ENCODE data around the gene SLC25A51.

The SLC25A51 gene

DNA sequence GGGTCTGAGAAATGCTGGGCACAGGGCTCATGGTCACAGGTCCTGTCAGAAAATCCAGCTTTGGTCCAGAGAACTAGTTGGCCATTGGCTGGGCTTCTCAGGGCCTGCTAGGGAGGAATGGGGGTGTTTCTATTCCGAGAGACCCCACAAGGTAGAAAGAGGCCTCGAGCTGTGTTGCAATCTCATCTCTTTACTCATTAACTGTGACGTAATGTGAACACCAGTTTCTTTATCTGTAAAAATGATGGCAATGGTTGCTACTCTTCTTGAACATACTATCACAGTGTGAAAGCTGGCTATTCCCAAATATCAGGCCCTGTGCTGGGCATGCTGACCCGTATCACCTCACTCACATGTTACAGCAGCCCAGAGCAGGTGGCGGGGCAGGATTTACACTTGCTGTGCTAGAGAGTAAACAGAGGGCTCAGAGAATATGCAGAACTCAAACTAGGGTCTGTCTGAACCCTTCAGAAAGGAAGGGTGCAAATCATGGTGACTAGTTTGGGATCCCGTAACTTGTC lies 35.7 kb upstream of the SLC25A51 start:
- DNase-seq: peak; percentile 65 to 68
- peaks cover 12 to 31% of the 10 kb centered on the region in 2 experiments for H3K36me3 ChIP-seq (ENCODE audit: control insufficient read depth in 1 of 2, insufficient read depth in 2 of 2, low read length in 2 of 2)
- H3K9me3 ChIP-seq (ENCODE audit: insufficient read depth, low read depth, low read length): no peaks in the 10 kb centered on the region
- peaks cover 14% of the 10 kb centered on the region for H3K79me2 ChIP-seq (ENCODE audit: control insufficient read depth, insufficient read depth, low read length, poor library complexity)
- peak overlapping the region; percentile 100 for H2BK12ac ChIP-seq (ENCODE audit: low read length)
- H3K4ac ChIP-seq (ENCODE audit: low read depth, low read length): no peak overlapping the region
- no peak overlapping the region for H4K12ac ChIP-seq (ENCODE audit: low read depth, low read length)
- H3K27me3 ChIP-seq (ENCODE audit: insufficient read depth, low read length): no peaks in the 10 kb centered on the region
- no peak overlapping the region for H3K4me3 ChIP-seq (ENCODE audit: low read depth, low read length)
- peak overlapping the region; percentile 92 for H4K91ac ChIP-seq (ENCODE audit: low read depth, low read length)
- peak overlapping the region; percentile 30 for H3K18ac ChIP-seq (ENCODE audit: low read length)
- no peak overlapping the region for H3K23ac ChIP-seq (ENCODE audit: low read length)
- H3K14ac ChIP-seq (ENCODE audit: low read length): peak overlapping the region; percentile 13
- H3K9ac ChIP-seq (ENCODE audit: low read length): no peak overlapping the region
- no CpG with 5 or more reads among the region's 6 CpGs for WGBS (ENCODE audit: extremely low coverage, insufficient coverage, insufficient read length)
- peak overlapping the region; percentile 18 for H2BK5ac ChIP-seq (ENCODE audit: low read depth, low read length, poor library complexity)
- peak overlapping the region; percentile 97 for H2BK120ac ChIP-seq (ENCODE audit: insufficient read depth, low read length, poor library complexity)
- H3K4me1 ChIP-seq (ENCODE audit: control insufficient read depth in 1 of 2, insufficient read depth in 2 of 2, low read length in 2 of 2): peaks cover 52 to 56% of the 10 kb centered on the region in 2 experiments
- no peak overlapping the region for H2AFZ ChIP-seq (ENCODE audit: insufficient read depth, low read length, poor library complexity)
- H4K8ac ChIP-seq (ENCODE audit: low read depth, low read length): peak overlapping the region; percentile 16
- peaks cover 52% of the 10 kb centered on the region for H3K79me1 ChIP-seq (ENCODE audit: low read length)
- H2AK5ac ChIP-seq (ENCODE audit: low read length): peak overlapping the region; percentile 99
- H3K4me2 ChIP-seq (ENCODE audit: low read length): no peak overlapping the region
- H3K27ac ChIP-seq (ENCODE audit: low read depth, low read length): peak overlapping the region; percentile 88

DNA sequence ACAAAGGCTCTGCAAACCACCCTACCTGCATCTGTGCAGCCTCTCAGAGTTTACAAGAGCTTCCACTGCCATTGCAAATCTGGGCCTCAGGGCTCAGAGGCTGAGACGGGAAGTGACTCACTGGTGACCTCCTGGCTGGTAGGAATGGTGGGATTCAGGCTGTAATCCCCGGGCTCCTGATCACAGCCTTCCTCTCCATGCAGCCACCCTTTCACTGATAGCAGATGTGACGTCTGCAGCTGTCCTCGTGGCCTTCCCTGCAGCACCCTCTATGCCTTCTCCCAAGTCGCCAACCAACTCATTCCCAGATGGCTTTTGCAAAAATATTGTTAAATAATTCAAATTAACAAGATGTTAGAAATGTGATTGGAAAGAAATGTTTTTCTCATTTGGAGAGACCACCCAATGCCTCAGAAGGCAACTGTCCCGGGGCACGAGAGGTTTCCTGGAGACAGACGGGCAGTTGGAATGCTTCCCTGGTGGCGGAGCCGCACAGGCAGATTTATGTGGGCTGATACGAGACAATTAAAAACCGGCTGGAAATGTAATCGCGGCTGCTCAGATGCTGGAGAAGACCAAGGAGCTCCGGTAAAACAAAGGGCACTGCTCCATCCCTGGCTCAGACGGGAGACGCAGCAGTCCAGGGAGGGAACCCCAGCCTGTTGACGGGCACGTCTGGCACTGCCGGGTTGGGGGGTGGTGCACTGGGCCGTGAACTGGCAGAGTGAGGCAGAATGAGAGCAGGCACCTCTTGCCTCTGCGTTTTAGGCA lies 34.4 kb upstream of the SLC25A51 start:
- Histone ChIP-seq H3K79me2 (ENCODE audit: control insufficient read depth, insufficient read depth, low read length, poor library complexity) (peaks cover 7% of the 10 kb centered on the region), H3K23ac (ENCODE audit: low read length) (no peak overlapping the region), H3K18ac (ENCODE audit: low read length) (peak overlapping the region; percentile 91), H4K8ac (ENCODE audit: low read depth, low read length) (peak overlapping the region; percentile 77), H3K36me3 (ENCODE audit: control insufficient read depth in 1 of 2, insufficient read depth in 2 of 2, low read length in 2 of 2) (peaks cover 17 to 35% of the 10 kb centered on the region in 2 experiments), H2BK12ac (ENCODE audit: low read length) (peak overlapping the region; percentile 100), H3K14ac (ENCODE audit: low read length) (peak overlapping the region; percentile 93), H4K12ac (ENCODE audit: low read depth, low read length) (peak overlapping the region; percentile 8), H2BK120ac (ENCODE audit: insufficient read depth, low read length, poor library complexity) (peak overlapping the region; percentile 97), H3K4me1 (ENCODE audit: control insufficient read depth in 1 of 2, insufficient read depth in 2 of 2, low read length in 2 of 2) (peaks cover 41 to 50% of the 10 kb centered on the region in 2 experiments), H3K27me3 (ENCODE audit: insufficient read depth, low read length) (no peaks in the 10 kb centered on the region), H4K91ac (ENCODE audit: low read depth, low read length) (peak overlapping the region; percentile 92), H2BK5ac (ENCODE audit: low read depth, low read length, poor library complexity) (peak overlapping the region; percentile 93), H3K27ac (ENCODE audit: low read depth, low read length) (peak overlapping the region; percentile 95), H3K79me1 (ENCODE audit: low read length) (peaks cover 44% of the 10 kb centered on the region), H3K4me2 (ENCODE audit: low read length) (no peak overlapping the region), H3K4me3 (ENCODE audit: low read depth, low read length) (no peak overlapping the region), H3K4ac (ENCODE audit: low read depth, low read length) (peak overlapping the region; percentile 95), H2AFZ (ENCODE audit: insufficient read depth, low read length, poor library complexity) (peak overlapping the region; percentile 59), H2AK5ac (ENCODE audit: low read length) (peak overlapping the region; percentile 99), H3K9ac (ENCODE audit: low read length) (no peak overlapping the region), H3K9me3 (ENCODE audit: insufficient read depth, low read depth, low read length) (no peaks in the 10 kb centered on the region)
- WGBS (ENCODE audit: extremely low coverage, insufficient coverage, insufficient read length): no CpG with 5 or more reads among the region's 22 CpGs
- DNase-seq: peak; percentile 95

- Histone ChIP-seq H3K4me2 (ENCODE audit: low read length) (no peak overlapping the region), H2BK120ac (ENCODE audit: insufficient read depth, low read length, poor library complexity) (peak overlapping the region; percentile 83), H3K79me1 (ENCODE audit: low read length) (peaks cover 34% of the 10 kb centered on the region), H3K4ac (ENCODE audit: low read depth, low read length) (peak overlapping the region; percentile 68), H4K8ac (ENCODE audit: low read depth, low read length) (peak overlapping the region; percentile 58), H3K27me3 (ENCODE audit: insufficient read depth, low read length) (no peaks in the 10 kb centered on the region), H3K9me3 (ENCODE audit: insufficient read depth, low read depth, low read length) (no peaks in the 10 kb centered on the region), H2BK5ac (ENCODE audit: low read depth, low read length, poor library complexity) (peak overlapping the region; percentile 82), H3K9ac (ENCODE audit: low read length) (no peak overlapping the region), H3K27ac (ENCODE audit: low read depth, low read length) (peak overlapping the region; percentile 95), H2BK12ac (ENCODE audit: low read length) (peak overlapping the region; percentile 97), H3K4me1 (ENCODE audit: control insufficient read depth in 1 of 2, insufficient read depth in 2 of 2, low read length in 2 of 2) (peaks cover 32 to 40% of the 10 kb centered on the region in 2 experiments), H4K91ac (ENCODE audit: low read depth, low read length) (peak overlapping the region; percentile 95), H4K12ac (ENCODE audit: low read depth, low read length) (no peak overlapping the region), H3K14ac (ENCODE audit: low read length) (peak overlapping the region; percentile 63), H3K36me3 (ENCODE audit: control insufficient read depth in 1 of 2, insufficient read depth in 2 of 2, low read length in 2 of 2) (peaks cover 17 to 34% of the 10 kb centered on the region in 2 experiments), H3K79me2 (ENCODE audit: control insufficient read depth, insufficient read depth, low read length, poor library complexity) (peaks cover 7% of the 10 kb centered on the region), H3K4me3 (ENCODE audit: low read depth, low read length) (no peak overlapping the region), H3K18ac (ENCODE audit: low read length) (peak overlapping the region; percentile 77), H3K23ac (ENCODE audit: low read length) (no peak overlapping the region), H2AK5ac (ENCODE audit: low read length) (peak overlapping the region; percentile 73), H2AFZ (ENCODE audit: insufficient read depth, low read length, poor library complexity) (no peak overlapping the region)
- no peak for DNase-seq
- no CpG with 5 or more reads among the region's 9 CpGs for WGBS (ENCODE audit: extremely low coverage, insufficient coverage, insufficient read length)
Observed at GRCh38 chr9:37937366-37937765, 33.4 kb upstream of the SLC25A51 start.

GRCh38 chr9:37936965-37937364 lies 33.0 kb upstream of the SLC25A51 start:
- H3K18ac ChIP-seq (ENCODE audit: low read length): no peak overlapping the region
- WGBS (ENCODE audit: extremely low coverage, insufficient coverage, insufficient read length): no CpG with 5 or more reads among the region's 4 CpGs
- no peak overlapping the region for H3K14ac ChIP-seq (ENCODE audit: low read length)
- no peaks in the 10 kb centered on the region for H3K9me3 ChIP-seq (ENCODE audit: insufficient read depth, low read depth, low read length)
- peaks cover 30 to 39% of the 10 kb centered on the region in 2 experiments for H3K4me1 ChIP-seq (ENCODE audit: control insufficient read depth in 1 of 2, insufficient read depth in 2 of 2, low read length in 2 of 2)
- H3K23ac ChIP-seq (ENCODE audit: low read length): no peak overlapping the region
- no peak overlapping the region for H3K4ac ChIP-seq (ENCODE audit: low read depth, low read length)
- no peaks in the 10 kb centered on the region for H3K27me3 ChIP-seq (ENCODE audit: insufficient read depth, low read length)
- H2BK12ac ChIP-seq (ENCODE audit: low read length): peak overlapping the region; percentile 15
- H3K27ac ChIP-seq (ENCODE audit: low read depth, low read length): peak overlapping the region; percentile 64
- peaks cover 15 to 30% of the 10 kb centered on the region in 2 experiments for H3K36me3 ChIP-seq (ENCODE audit: control insufficient read depth in 1 of 2, insufficient read depth in 2 of 2, low read length in 2 of 2)
- no peak overlapping the region for H3K4me2 ChIP-seq (ENCODE audit: low read length)
- peaks cover 30% of the 10 kb centered on the region for H3K79me1 ChIP-seq (ENCODE audit: low read length)
- H3K4me3 ChIP-seq (ENCODE audit: low read depth, low read length): no peak overlapping the region
- H4K8ac ChIP-seq (ENCODE audit: low read depth, low read length): no peak overlapping the region
- DNase-seq: peak; percentile 76 to 78
- no peak overlapping the region for H4K12ac ChIP-seq (ENCODE audit: low read depth, low read length)
- no peak overlapping the region for H3K9ac ChIP-seq (ENCODE audit: low read length)
- peak overlapping the region; percentile 45 for H2BK5ac ChIP-seq (ENCODE audit: low read depth, low read length, poor library complexity)
- H2AFZ ChIP-seq (ENCODE audit: insufficient read depth, low read length, poor library complexity): no peak overlapping the region
- H4K91ac ChIP-seq (ENCODE audit: low read depth, low read length): no peak overlapping the region
- H2BK120ac ChIP-seq (ENCODE audit: insufficient read depth, low read length, poor library complexity): peak overlapping the region; percentile 55
- H2AK5ac ChIP-seq (ENCODE audit: low read length): no peak overlapping the region
- H3K79me2 ChIP-seq (ENCODE audit: control insufficient read depth, insufficient read depth, low read length, poor library complexity): peaks cover 6% of the 10 kb centered on the region

Measured in trophoblast cell (in vitro differentiated cells and primary cell).